Nephron (organoid): Measurements from ENCODE around the gene SLC44A3.

Source experiments
- H3K27ac Mint-ChIP-seq, 3 experiments: 2 replicates each; pipeline ENCODE4 v1.8.0; 2020; ENCODE audit warnings: mixed read lengths in 3 of 3, mild to moderate bottlenecking in 2 of 3, moderate library complexity in 1 of 3
- H3K27me3 Mint-ChIP-seq: 2 replicates; pipeline ENCODE4 v1.8.0; 2021; ENCODE audit warnings: low read depth, mild to moderate bottlenecking, moderate library complexity, mixed read lengths
- H3K36me3 Mint-ChIP-seq: 2 replicates; pipeline ENCODE4 v1.8.0; 2020; ENCODE audit warnings: low read depth, mixed read lengths
- H3K4me1 Mint-ChIP-seq: 2 replicates; pipeline ENCODE4 v1.8.0; 2020; ENCODE audit warnings: mixed read lengths
- H3K4me3 Mint-ChIP-seq, 3 experiments: 2 replicates each; pipeline ENCODE4 v1.8.0; 2020; ENCODE audit warnings: mild to moderate bottlenecking in 3 of 3, mixed read lengths in 3 of 3, moderate library complexity in 2 of 3
- H3K9me3 Mint-ChIP-seq: 2 replicates; pipeline ENCODE4 v1.8.0; 2020; ENCODE audit warnings: mixed read lengths
- CTCF ChIP-seq, 3 experiments: fragments of 200-600 bp; sonication (generic); IDR thresholded peaks; one replicate each; pipeline ENCODE4 v1.5.0; 2021; ENCODE audit warnings: antibody characterized with exemption in 3 of 3; ENCODE audit not compliant: unreplicated experiment in 3 of 3

SLC44A3 gene

GRCh38 chr1:94942171-94943128 is 122.3 kb downstream of the SLC44A3 start:
- TF ChIP-seq CTCF (IDR thresholded peaks at IDR 0.05; ENCODE audit: unreplicated experiment in 3 of 3), result no peak
- H3K4me1 Mint-ChIP-seq, result peaks cover 22% of the 10 kb centered on the region
- H3K27ac Mint-ChIP-seq, result no peak overlapping the region
- no peaks in the 10 kb centered on the region for H3K9me3 Mint-ChIP-seq
- H3K27me3 Mint-ChIP-seq, result no peaks in the 10 kb centered on the region
- no peak overlapping the region for H3K4me3 Mint-ChIP-seq
- H3K36me3 Mint-ChIP-seq, result no peaks in the 10 kb centered on the region
